ENCODE results near the gene NOB1.
"Not testable (repeated sequence)": the region's sequence is repeated elsewhere in the genome, so short reads cannot be mapped to it uniquely, and the experiment has no call there.

NOB1 gene

GRCh38 chr16:69761983-69762813 lies 7.5 kb upstream of the NOB1 start, which contains the start of gene WWP2:
WWP2 (plus strand) TSS chr16:69762332; CDS start chr16:69787011, 24,679 bp downstream.
- DNase-seq (ENCODE audit: low spot score) = peak; percentile 87

- DNase-seq (ENCODE audit: low spot score) = not testable (repeated sequence)
Observed at GRCh38 chr16:69757375-69757774, 2.6 kb upstream of the NOB1 start.

GRCh38 chr16:69756705-69757104 lies 2.0 kb upstream of the NOB1 start:
- no peak for DNase-seq (ENCODE audit: low spot score)

- no peak for DNase-seq (ENCODE audit: low spot score)
Observed at GRCh38 chr16:69754143-69754468, 620 bp downstream of the NOB1 start.

- DNase-seq (ENCODE audit: low spot score) = no peak
Observed at GRCh38 chr16:69748694-69749345, 5.9 kb downstream of the NOB1 start.

- no peak for DNase-seq (ENCODE audit: low spot score)
Observed at GRCh38 chr16:69747115-69747514, 7.6 kb downstream of the NOB1 start.

GRCh38 chr16:69745959-69746358 lies 8.8 kb downstream of the NOB1 start:
- DNase-seq (ENCODE audit: low spot score) = no peak

GRCh38 chr16:69745232-69745612 lies 9.5 kb downstream of the NOB1 start:
- no peak for DNase-seq (ENCODE audit: low spot score)

- DNase-seq (ENCODE audit: low spot score) = no peak
Observed at GRCh38 chr16:69744363-69745231, 10.1 kb downstream of the NOB1 start.

GRCh38 chr16:69741951-69742904 lies 12.5 kb downstream of the NOB1 start:
- DNase-seq (ENCODE audit: low spot score) = peak; percentile 43

- DNase-seq (ENCODE audit: low spot score) = no peak
Observed at GRCh38 chr16:69741519-69741918, 13.2 kb downstream of the NOB1 start.

- no peak for DNase-seq (ENCODE audit: low spot score)
Observed at GRCh38 chr16:69732101-69732500, 22.6 kb downstream of the NOB1 start.

GRCh38 chr16:69731280-69731679 lies 23.4 kb downstream of the NOB1 start:
- not testable (repeated sequence) for DNase-seq (ENCODE audit: low spot score)

- DNase-seq (ENCODE audit: low spot score) = not testable (repeated sequence)
Observed at GRCh38 chr16:69729030-69729429, 25.7 kb downstream of the NOB1 start.

GRCh38 chr16:69727916-69728270 lies 26.8 kb downstream of the NOB1 start:
- DNase-seq (ENCODE audit: low spot score) = no peak

GRCh38 chr16:69726313-69727060 lies 28.2 kb downstream of the NOB1 start, which contains the start of gene NQO1:
NQO1 (minus strand) TSS chr16:69726560; CDS start chr16:69726439, 121 bp downstream.
- peak; percentile 93 for DNase-seq (ENCODE audit: low spot score)

GRCh38 chr16:69725480-69726312 lies 29.0 kb downstream of the NOB1 start:
- DNase-seq (ENCODE audit: low spot score) = no peak

GRCh38 chr16:69724981-69725479 lies 29.7 kb downstream of the NOB1 start:
- no peak for DNase-seq (ENCODE audit: low spot score)

GRCh38 chr16:69724414-69724873 lies 30.3 kb downstream of the NOB1 start:
- no peak for DNase-seq (ENCODE audit: low spot score)

All from LoVo (cell line).